Activated T-helper 9 cell treated with anti-CD3 and anti-CD28 coated beads, Interleukin-2, amount 50 U/mL, for 16 hours (primary cell): ENCODE measurements around the gene NRF1.

Experiments used
- DNase-seq: peaks from one replicate; pipeline ENCODE4 v3.0.0-alpha.2; 2020; ENCODE audit warnings: low read depth

The NRF1 gene

GRCh38 chr7:129771201-129771927 is 159.8 kb downstream of the NRF1 start:
- DNase-seq: no peak

DNA sequence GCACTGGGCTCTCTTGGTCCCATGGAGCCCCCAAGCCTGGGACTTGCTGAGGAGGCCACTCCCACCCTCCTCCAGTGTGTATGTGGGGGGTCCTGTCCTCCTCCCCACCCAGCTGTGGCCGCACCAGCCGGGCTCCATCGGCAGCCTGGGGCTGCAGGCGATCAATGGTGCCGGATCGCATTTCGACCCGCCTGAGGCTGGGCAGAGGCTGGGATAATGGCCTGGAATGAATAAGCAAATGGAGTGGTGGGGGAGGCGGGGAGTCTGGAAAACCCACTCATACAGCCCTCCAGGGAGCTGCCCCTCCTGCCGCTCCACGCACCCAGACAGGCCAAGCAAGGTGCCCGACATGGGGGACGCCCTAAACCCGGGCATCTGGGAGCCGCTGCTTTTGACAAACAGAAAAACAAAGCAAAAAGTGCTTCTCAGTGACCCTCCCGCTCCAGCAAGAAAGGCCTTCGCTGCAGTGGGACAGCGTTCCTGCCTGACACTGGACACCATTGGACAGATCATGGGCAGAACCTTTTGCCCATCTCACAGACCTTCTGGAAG is 160.5 kb downstream of the NRF1 start:
- no peak for DNase-seq

DNA sequence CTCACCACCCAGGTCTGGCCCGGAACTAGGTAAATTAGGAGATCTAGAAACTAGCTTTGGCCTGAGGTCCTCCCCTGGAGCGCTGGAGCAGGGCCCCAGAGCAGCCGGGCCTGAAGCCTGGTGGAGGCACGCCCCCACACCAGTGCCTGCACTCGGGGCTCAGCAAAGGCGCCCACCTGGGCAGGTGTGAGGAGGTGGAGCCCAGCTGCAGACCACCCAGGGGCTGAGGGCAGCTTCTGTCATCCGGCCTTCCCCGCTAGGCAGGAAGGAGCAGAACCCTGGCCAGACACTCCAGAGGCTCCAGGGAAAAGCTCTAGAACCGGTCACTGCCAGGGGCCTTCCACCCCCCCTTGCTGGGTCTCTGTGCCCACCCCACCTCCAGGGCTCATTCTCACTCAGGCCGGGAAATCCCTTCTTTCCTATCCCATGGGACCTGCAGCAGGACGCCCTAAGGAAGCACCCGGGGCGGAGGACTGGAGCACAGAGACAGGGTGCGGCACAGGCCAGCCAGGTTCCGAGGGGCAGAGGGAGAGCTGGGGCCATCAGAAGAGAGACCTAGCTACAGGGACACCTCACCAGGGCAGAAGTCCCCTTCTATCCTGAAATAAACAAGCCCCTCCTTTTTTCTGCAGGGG is 161.2 kb downstream of the NRF1 start:
- no peak for DNase-seq

DNA sequence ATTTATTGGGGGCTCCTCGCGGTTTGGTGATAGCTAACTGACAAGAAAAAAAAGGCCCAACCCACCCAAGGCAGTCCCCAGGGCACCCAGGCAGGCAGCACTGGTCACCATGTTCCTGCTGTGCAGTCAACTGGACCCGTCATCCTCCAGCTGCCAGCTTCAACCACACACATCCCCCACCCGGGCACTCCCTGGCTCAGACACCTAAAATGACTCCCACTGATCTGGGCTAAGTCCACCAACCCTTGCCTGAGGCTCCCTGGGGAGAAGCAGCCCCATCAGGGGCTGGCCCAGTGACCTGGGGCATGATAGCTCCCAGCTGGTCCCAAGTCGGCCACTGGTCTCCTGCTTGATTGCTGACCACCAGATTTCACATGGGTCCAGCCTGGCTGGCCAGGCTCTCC is 161.8 kb downstream of the NRF1 start:
- no peak for DNase-seq

DNA sequence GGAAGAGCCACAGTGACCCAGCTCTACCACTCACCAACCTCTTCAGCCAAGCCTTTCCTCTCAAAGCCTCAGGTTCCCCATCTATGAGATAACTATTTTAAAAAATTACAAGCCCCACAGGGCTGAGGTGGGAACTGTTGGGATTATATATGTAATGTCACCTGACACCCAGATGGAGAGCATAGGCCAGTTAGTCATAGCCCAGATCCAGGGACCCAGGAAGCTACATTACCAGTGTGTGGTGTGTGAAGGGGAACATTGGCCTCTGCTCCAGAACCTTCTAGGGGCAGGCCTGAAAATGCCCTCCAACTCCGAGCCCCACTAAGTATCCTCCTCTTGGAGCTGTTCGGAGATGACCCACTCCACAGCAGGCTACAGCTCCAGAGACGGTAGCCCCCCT is 162.4 kb downstream of the NRF1 start:
- no peak for DNase-seq

DNA sequence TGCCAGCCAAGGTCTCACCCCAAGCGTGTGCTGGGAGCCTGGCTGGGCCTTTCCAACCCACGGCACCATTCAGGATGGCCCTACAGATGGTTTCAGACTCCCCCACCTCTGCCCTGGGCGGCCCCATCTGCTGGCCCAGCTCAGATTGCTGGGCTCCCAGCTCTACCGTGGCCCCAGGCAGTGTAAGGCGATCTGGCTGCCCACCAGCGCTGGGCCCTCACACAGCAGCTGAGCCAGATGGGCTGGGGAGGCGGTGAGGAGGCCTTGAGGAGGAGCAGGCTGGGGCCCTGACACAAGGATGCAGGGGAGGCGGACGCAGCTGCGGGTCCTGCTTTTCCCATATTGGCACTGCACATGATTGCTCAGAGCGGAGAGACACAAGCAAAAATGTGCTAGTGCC is 162.8 kb downstream of the NRF1 start:
- no peak for DNase-seq

GRCh38 chr7:129774871-129775694 is 163.6 kb downstream of the NRF1 start:
- DNase-seq: no peak

DNA sequence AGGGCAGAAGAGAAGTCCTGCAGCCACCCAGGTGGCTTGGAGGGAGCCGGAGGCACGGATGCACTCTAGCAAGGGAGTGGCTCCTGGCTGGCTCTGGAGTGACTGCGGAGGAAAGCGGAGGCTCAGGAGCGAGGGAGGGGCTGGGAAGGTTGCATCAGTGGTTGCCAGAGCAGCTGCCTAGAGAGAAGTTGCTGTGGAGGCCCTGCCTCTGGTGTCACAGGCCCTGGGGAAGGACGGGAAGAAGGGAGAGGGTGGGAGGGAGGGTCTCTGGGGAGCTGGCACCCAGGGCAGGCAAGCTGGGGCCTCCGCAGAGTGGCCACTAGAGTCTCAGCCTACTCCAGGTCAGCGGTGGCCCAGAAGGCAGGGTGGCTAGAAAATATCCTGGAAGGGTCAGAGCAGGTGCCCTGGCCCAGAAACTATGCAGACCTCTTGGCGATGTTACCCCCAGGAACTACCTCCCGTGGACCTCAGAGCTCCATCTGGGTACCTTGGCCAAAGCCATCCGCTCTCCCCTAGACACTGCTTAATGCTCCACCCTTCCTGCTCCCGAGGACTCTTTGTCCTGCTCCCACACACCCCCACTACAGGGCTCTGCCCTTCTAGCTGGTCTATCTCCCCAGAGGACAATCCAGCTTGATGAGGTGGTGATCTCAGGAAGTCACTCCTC is 164.3 kb downstream of the NRF1 start:
- DNase-seq: no peak

DNA sequence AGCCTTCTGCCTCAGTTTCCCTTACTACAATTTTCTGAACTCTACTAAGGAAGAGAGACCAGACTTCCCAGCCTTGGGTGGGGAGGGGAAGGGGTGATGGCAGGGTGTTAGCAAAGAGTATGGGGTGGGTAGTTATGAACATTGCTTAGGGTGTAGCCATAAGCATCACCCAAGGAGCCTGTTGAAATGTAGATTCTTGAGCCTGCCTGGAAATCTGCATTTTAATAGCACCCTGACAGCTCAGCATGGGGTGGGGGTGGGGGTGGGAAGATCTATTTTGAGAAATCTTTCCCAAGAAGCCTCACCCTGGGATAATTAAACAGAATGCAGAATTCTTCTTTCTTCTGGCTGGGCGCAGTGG is 164.8 kb downstream of the NRF1 start:
- DNase-seq: no peak

DNA sequence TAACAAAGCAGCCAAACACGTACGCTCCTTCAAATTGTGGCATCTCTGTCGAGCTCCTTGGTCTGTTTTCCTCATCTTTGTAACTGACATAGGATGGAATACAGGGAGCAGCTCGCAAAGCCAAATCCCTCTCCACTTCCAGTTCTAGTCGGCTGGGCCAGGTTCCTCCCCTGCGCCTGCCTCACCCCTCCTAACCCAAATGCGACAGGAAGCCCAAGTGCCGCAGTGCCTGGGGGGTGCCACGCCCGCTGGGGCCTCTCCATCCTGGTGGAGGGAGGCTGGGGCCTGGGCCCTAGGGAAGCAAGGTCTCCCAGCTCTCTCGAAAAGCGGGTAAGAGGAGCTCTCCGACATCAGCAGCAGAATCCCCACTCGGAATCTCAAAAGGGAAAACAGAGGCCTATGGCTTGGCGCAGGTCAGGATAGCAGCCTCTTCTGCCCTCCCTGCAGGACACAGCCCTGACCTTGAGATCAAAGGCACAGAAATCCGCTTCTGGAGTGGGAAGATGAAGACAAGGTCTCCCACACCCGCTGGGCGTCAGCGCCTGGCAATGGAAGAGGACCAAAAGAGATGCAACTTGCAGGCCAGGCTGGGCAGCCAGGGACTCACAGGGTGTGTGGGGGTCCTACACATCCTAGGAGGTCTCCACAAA is 165.8 kb downstream of the NRF1 start:
- DNase-seq: no peak

DNA sequence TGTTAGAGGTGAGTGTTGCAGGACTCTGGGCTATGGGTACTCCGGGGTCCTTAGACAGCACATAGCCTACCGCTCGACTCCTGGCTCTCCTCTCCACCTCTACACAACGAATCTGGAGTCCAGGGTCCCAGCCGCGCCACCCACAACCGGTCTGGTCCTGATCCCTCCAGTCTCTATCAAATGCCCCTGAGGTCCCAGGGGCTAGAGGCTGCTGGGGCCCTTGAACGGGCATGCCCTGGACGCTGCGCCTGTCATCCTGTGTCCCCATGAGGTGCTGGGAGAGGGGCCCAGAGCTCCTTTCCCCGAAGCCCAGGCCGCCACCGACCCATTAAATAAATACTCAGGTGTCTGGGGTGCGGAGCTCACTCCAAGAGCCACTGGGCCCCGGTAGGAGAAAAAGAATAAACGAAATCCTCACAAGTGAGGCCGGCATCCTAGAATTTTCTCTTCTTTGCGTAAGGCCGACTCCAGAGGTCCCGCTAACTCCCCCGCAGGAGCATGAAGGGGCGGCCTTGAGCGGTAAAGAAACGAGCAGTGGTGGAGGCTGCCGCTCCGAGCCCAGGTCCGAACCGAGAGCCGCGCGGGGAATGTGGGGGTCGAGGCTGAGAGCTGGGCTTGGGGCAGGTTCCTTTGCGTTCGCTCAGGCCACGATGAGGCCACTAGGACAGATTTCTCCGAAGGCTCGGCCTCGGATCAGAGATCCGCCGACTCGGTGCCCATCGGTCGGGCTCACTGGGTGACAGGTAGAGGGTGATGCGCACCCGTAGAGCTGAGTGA is 166.7 kb downstream of the NRF1 start:
- DNase-seq: no peak

DNA sequence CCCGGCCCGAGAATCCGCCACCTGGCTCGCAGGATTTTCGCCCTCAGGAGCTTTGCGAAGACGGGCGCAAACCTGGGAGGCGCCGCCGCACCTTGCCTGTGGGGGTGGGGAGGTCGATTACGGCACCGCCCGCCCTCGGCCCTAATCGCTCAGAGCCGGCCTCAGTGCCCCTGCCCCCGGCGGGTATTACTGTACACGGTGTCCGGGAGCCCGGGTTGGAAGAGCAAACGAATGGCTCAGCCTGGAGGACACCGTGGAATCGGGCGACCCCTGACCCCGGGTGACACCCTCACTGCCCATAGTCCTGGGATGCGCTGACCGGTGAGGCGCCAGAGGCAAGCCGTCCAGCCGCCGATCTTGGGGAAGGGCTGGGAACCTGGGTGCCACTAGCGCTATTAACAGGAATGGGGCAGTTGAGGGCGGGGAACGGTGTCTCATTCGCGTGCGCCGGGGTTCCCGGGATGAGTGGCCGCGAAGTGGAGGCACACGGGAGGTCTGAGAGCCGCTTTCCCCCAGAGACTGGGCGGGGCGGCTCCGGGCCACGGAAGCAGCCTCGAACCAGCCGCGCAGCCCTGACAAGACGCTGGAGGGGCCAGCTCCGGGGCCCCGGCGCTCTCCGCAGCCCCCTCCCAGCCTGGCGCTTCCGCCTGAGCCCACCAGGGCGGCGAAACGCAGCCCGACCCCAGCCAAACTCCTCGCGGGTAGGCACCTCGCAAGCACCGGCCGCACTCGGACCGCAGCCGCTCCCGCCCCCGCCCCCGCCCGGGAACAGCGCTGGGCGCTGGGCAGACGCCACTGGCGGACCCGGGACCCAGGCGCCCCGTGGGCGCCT is 167.5 kb downstream of the NRF1 start:
- DNase-seq: no peak

- DNase-seq: no peak
These were observed 168.2 kb downstream of the NRF1 start for GRCh38 chr7:129779602-129780256.

- DNase-seq: peak; percentile 69
These were observed 168.9 kb downstream of the NRF1 start for GRCh38 chr7:129780257-129780973.

DNA sequence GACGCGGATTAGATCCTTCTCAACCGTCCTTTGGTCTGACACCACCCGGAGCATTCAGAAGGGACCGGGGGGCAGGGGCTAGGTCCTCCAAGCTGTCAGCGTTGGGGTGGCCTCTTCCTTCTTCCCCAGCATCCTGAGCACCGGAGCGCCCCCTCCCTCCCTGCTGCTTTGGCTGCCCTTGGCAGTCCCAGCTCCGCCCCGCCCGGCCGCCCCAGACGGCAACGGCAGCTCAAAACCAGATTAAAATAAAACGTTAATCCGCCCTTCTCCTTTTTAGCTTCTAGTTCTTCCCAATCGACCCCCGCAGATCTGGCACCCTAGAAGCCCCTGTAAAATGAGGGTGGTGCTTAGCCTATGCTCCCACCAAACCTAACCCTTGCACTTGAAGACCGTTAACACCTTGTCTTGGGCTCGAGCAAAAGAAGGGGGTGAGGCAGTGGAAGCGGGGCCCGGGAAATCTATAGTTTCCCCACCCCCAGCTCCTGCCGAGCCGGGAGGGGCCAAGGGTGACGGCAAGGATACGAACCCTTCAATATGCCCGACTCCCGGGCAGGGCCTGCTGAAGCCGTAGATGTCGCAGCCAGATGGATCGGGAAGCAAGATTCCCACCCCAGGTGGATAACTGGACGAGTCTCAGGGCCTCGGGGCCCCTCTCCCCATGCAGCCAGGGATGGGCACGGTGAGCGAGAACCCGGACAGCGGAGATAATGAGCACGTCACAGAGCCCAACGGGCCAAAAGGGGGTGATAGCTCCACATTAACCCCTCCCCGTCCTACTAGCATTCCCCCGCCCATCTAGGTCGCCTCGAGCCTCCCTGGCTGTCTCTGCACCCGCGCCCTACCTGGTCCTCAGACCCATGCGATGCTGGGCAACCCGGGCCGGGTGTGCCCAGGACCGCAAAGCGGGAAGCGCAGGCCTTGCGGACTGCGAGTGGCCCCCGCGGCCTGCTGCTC is 169.7 kb downstream of the NRF1 start:
- DNase-seq: no peak

DNA sequence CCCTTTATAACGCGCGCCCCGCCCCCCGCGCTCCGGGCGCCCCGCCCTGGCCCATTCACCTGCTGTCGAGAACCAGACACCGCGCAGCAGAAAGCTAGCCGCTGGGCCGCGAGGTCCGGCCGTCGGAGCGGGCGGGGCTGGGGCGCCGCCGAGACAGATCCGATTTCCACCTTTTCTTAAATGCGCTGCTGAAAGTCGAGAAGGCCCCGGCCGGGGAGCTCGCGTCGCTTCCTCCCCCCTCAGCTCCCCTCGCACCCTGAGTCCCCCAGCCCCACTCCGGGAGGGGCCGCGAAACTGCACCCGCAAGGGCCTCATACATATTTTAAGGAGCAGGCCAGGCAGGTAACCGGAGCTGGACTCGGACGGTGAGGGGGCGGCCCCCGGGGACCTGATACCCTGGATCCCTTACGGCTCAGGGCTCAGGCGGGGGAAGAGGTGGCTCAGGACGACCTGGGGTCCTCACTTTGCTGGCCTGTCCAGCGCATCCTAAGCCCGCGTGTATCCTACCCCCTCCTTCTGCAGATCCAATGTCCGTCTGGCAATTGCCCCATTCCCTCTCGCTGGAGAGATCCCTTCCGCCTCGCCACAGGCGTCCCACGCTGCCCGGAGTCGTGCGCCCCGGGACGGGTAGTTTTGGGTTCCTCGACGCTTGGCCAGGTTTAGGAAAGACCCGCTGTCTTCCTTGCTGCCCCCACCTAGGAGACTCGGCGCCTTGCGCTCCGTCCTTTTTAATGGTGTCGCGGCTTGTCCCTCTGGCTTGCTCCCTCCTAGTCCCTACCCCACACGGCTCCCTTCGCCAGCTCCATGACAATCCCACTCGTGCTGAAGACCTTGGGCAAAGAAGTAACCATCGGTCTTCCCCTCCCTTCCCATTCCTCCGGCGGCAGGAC is 170.7 kb downstream of the NRF1 start:
- no peak for DNase-seq
